Measurements from ENCODE around the gene ACTR6. TPM values are rescaled to one million over a fixed set of nuclear protein-coding genes. Genes with fewer than 3 reads are reported as not detected.

Gene ACTR6
- polyA plus RNA-seq, 2 donors = 11.5 to 14.2 TPM

Other genes starting within 250 kb of the ACTR6 start
- gene ANKS1B, start 215.9 kb upstream of the ACTR6 start, polyA plus RNA-seq = 1 to 10 TPM in 1 of 2 donors, under 1 TPM in 1; 0.85 to 1.0 TPM
- 1 to 10 TPM; 2.3 to 4.2 TPM for gene BLTP3B, start 57.9 kb upstream of the ACTR6 start, polyA plus RNA-seq
- under 1 TPM; 0.59 to 0.68 TPM for gene DEPDC4, start 66.3 kb downstream of the ACTR6 start, polyA plus RNA-seq
- gene SCYL2, start 66.4 kb downstream of the ACTR6 start, polyA plus RNA-seq = 10 to 100 TPM; 10.3 to 13.7 TPM
- gene SLC17A8, start 156.3 kb downstream of the ACTR6 start, polyA plus RNA-seq = not detected